ENCODE measurements around the gene KCNK3.

DNA sequence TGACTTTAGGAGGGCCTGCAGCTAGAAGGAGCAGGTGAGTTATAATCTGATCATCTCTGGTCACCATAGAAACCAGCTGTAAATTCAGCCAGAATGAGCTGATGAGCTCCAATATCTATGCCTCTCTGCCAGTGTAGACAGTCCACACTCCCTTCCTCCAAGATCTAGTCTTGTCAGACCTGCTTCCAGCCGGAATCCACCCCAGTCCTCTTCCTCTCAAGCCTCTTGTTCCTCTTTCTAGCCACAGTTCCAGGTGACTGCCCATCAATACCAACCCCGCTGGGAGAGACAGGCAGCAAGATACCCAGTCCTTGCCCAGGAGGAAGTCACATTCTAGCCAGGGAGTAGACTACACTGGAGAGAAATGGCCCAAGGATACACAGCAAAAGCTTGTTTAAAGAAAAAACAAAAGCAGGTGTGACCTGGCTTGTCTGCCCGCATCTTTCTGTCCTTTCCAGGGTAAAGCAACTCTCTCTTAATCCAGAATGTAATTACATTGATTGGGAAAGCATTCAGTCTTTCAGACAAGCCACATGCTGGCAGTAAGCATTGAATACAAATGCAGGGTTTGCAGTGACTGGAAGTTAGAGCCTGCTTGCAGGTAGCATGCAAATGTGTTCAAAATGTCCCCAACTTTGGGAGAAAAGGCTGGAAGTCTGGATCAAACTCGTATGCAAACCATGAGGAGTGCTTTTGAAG lies 62.6 kb downstream of the KCNK3 start:
- TF ChIP-seq, protein P1, sequence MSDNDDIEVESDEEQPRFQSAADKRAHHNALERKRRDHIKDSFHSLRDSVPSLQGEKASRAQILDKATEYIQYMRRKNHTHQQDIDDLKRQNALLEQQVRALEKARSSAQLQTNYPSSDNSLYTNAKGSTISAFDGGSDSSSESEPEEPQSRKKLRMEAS (IDR thresholded peaks at IDR 0.05; ENCODE audit: insufficient read depth, insufficient read length), result no peak
- no peak for TF ChIP-seq EZH2 (IDR thresholded peaks at IDR 0.05; ENCODE audit: borderline replicate concordance, low read depth, low read length, severe bottlenecking)
- TF ChIP-seq, protein P2, sequence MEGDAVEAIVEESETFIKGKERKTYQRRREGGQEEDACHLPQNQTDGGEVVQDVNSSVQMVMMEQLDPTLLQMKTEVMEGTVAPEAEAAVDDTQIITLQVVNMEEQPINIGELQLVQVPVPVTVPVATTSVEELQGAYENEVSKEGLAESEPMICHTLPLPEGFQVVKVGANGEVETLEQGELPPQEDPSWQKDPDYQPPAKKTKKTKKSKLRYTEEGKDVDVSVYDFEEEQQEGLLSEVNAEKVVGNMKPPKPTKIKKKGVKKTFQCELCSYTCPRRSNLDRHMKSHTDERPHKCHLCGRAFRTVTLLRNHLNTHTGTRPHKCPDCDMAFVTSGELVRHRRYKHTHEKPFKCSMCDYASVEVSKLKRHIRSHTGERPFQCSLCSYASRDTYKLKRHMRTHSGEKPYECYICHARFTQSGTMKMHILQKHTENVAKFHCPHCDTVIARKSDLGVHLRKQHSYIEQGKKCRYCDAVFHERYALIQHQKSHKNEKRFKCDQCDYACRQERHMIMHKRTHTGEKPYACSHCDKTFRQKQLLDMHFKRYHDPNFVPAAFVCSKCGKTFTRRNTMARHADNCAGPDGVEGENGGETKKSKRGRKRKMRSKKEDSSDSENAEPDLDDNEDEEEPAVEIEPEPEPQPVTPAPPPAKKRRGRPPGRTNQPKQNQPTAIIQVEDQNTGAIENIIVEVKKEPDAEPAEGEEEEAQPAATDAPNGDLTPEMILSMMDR (IDR thresholded peaks at IDR 0.05; ENCODE audit: extremely low read depth in 1 of 2, insufficient read depth in 1 of 2, low read depth in 1 of 2, low read length in 2 of 2), result no peak

Measured in endothelial cell of umbilical vein (primary cell).